Umbilical cord (tissue), 2 donors: ENCODE measurements around the gene STON1. TPM values are rescaled to one million over a fixed set of nuclear protein-coding genes. Genes with fewer than 3 reads are reported as not detected.
A peak's percentile ranks its signal among the peaks of the same experiment; 100 is the strongest.
"Not testable (repeated sequence)": the region's sequence is repeated elsewhere in the genome, so short reads cannot be mapped to it uniquely, and the experiment has no call there.

Experiments used
- DNase-seq: peaks from one replicate; pipeline ENCODE4 v3.0.0-alpha.2; 2015; ENCODE audit warnings: low spot score
- total RNA-seq: library from RNA; depleted of rRNA; stranded (reverse); fragments of >200 nt; gene quantifications from one replicate; pipeline ENCODE4 v1.2.3, GENCODE V29; 2014; ENCODE audit warnings: low replicate concordance; ENCODE audit not compliant: insufficient read depth

Gene STON1, protein sequence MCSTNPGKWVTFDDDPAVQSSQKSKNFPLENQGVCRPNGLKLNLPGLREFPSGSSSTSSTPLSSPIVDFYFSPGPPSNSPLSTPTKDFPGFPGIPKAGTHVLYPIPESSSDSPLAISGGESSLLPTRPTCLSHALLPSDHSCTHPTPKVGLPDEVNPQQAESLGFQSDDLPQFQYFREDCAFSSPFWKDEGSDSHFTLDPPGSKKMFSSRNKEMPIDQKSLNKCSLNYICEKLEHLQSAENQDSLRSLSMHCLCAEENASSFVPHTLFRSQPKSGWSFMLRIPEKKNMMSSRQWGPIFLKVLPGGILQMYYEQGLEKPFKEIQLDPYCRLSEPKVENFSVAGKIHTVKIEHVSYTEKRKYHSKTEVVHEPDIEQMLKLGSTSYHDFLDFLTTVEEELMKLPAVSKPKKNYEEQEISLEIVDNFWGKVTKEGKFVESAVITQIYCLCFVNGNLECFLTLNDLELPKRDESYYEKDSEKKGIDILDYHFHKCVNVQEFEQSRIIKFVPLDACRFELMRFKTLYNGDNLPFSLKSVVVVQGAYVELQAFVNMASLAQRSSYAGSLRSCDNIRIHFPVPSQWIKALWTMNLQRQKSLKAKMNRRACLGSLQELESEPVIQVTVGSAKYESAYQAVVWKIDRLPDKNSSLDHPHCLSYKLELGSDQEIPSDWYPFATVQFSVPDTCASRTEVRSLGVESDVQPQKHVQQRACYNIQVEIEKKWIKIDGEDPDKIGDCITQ
- 164 TPM for total RNA-seq

DNA sequence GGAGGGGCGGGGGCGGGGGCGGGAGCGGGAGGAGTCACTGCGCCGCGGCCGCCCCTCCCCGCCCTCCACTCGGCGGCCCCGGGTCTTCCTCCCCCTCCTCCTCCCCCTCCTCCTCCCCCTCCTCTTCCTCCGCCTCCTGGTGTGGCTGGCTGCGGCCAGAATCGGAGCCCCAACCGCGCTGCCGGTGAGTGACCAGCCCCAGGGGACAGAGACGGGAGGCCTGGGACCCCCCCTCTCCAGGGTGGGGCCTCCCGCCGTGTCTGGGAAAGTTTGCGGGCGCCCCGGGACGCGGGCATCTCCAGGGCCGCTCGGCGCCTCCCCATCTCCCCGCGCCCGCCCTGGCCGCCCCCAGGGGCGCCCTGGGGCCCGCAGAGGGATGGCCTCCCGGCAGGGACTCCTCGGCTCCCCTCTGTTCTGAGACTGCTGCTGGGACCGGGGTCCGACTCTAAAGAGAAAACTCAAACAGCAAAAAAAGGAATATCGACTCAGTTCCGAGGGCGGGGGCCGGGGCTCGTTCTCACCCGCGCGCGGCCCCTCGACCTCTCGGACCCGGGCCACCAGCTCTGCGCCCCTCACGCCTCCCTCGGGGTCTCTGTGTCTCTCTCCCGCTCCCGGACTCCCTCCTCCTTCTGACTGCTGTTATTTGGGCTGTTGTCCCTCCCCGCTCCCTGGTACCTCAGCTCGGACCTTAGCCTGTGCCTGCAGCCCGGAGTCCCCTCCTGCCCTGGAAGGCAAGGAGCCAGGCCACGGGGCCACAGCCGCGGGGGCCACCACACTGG is at the start of gene STON1:
Gene STON1 (plus strand): TSS at position 122 of the 779 bp plus-strand sequence. CDS start 50,480 bp downstream, outside the sequence.
- peak; percentile 77 for DNase-seq

- DNase-seq: no peak
Measured at GRCh38 chr2:48480526-48480925, 49.4 kb upstream of the STON1 start.

- peak; percentile 90 for DNase-seq
Measured at GRCh38 chr2:48482313-48482712, 47.6 kb upstream of the STON1 start.

- peak; percentile 41 for DNase-seq
Measured at GRCh38 chr2:48482769-48483168, 47.2 kb upstream of the STON1 start.

DNA sequence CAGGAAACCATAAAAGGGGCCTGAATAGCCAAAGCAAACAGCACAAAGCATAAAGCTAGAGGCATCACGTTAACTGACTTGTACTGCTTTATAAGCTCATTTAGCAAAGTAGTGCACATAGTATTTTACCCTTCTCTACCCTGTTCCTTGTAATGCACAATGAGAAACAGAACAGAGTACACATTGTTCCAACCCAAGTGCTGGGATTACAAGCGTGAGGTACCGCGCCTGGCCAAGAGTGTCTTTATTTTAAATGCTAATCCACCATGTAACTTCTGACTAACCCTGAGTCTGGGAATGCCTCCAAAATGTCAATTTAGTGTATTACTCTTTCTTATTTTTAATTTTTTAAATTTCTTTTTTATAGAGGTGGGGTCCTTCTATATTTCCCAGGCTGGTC is 46.4 kb upstream of the STON1 start:
- DNase-seq: peak; percentile 69

DNA sequence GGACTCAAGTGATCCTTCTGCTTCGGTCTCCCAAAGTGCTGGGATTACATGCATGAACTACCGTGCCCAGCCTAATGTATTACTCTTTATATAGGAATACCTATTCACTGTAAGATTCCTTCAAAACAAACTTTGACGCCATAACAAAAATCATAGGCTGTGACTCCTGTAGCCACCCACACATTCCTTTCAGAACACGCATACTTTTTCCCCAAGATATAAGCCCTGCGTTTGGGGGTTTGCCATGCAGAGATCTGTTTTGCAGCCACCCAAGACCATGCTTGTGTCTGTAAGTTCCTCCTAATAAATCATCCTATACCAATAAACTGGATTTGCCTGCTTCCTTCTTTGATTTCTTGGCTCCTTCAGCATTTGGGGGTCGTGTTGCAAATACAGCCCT is 46.0 kb upstream of the STON1 start:
- peak; percentile 89 for DNase-seq

DNA sequence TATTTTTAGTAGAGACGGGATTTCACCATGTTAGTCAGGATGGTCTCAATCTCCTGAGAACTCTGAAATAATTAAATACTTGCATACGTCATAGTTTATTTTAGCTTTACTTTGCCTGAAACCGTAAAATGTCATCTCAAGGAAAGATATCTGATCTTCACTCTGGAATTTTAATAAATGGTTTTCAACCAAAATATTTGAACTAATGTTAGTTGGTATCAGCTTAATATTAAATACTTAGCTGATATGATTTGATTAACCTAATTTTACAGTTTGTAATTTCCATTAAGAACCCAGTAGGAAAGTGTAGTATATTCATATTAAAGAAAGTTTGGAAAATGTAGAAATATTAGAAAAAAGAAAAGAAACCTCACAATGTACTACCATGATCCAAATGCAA is 41.4 kb upstream of the STON1 start:
- DNase-seq: no peak

- DNase-seq: no peak
Measured at GRCh38 chr2:48496849-48497248, 33.1 kb upstream of the STON1 start.

GRCh38 chr2:48504647-48505327 is 25.2 kb upstream of the STON1 start:
- peak; percentile 68 for DNase-seq

- no peak for DNase-seq
Measured at GRCh38 chr2:48507111-48507510, 22.8 kb upstream of the STON1 start.

- DNase-seq: peak; percentile 60
Measured at GRCh38 chr2:48508461-48509124, 21.4 kb upstream of the STON1 start.

DNA sequence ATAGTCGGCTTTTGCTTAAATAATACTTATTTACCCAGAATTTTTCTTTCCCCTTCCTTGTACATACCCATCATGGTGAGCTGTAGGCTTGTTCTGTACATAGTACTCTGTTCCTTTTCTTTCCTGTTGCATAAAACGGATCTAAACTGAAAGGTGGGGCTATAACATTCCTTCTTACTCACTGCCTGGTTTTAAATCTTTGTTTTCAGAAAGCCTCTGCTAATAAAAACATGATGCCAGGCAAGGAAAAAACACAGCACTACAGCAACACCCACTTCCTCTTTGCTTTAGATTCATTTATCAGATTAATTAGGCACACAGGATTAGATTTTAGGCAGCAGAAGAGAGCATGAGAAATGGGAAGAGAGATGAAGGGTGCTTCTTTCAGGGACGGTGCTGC is 19.6 kb upstream of the STON1 start:
- peak; percentile 79 for DNase-seq

DNA sequence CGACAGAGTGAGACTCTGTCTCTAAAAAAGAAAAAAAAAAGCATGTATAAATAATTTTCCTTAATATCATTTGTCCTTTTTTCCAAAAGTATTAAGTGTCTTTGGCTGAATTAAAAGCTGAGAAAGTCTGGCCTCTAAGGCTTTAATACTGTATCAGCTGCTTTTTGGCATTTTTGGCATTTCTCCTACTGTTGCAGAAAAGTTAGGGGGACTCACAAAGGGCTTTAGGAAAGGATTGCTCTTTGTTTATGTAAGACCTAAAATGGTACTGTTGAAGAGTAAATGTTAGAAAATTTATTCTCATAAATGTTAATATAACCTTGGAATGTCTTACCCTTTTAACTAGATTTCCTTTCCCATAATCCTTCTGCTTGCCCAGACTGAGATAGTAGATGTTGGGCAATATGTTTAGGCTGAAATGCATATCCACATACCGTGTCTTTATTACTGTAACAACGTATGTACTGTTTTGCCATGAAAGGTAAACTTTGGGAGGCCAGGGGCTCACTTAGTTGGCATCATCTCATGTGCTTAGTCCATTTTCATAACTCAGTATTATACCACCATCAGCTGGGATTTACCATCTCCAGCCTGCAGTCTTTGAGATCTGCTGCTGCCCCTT is 18.0 kb upstream of the STON1 start:
- peak; percentile 63 for DNase-seq

DNA sequence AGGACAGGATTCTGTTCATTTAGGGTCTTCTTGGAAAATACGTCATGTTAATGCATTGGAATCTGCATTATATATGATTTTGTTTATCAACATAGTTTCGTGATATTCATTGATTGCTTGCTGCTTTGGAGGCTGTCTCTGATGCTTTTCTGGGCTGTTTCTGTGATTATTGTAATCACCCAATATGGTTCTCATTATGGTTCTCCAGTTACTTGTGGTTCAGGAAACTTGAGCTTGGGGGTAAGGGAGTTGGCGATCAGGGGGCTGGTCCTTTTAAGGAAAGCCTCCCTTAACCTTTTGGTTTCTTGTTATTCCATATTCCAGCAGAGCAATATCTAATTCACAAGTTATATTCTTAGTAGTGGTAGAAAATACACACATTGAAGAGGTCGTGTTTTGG is 17.4 kb upstream of the STON1 start:
- DNase-seq: no peak

DNA sequence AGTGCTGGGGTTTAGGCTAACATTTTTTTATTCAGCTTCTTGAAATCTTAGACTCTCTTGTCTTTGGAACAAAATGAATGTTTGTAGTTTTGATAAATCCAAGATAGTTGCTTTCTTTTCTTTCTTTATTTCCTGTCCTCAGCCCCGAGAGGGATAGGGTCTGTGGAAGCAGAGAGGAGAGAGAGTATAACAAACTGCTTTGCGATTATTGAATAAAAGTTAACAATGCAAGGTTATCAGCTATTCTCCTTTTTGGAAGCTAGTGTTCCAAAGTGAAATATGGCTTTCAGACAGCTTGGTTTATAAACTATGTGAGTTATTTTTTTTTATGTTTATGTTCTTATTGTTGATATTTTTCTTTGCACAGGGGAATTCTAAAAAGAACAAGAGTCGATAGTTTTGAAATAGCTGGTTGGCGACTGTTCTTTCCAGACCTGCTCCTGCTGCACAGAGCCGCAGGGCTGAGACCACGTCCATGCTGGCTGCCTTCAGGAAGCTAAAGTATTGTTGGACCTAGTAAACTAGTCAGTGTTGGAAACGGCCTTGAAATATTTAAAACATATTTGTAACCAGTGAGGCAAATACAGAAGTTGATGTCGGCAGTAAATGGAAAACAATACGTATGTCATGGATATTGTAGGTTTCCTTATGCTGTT is 15.5 kb upstream of the STON1 start:
- no peak for DNase-seq

- peak; percentile 85 for DNase-seq
Measured at GRCh38 chr2:48515513-48515985, 14.4 kb upstream of the STON1 start.

DNA sequence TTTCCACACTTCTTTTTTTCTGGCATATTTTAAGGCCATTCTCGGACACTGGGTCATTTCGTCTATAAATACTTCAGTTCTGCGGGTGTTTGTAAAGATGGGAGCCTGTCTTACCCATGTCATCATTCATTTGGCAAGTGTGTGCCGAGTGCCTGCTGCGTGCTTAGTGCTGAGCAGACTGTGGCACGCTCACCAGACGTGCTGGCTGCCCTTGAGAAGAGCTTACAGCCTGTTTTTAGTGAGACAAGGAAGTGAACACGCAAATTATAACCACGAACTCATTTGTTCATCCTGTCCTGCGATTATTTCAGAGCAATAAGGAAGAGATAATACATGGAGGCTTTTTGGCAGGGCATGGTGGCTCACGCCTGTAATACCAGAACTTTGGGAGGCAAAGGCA is 10.4 kb upstream of the STON1 start:
- DNase-seq: no peak

- DNase-seq: not testable (repeated sequence)
Measured at GRCh38 chr2:48524756-48525155, 5.2 kb upstream of the STON1 start.

GRCh38 chr2:48525269-48525943 is 4.5 kb upstream of the STON1 start:
- no peak for DNase-seq
